IMR-90 (cell line): ENCODE results near the gene ADGRF4. TPM values are rescaled to one million over a fixed set of nuclear protein-coding genes. Genes with fewer than 3 reads are reported as not detected.

Experiments
- ATAC-seq: fragments of 200-7000 bp; cut with Tn5 transposase; 2 replicates; pipeline ENCODE4 v1.9.1; 2020; ENCODE audit warnings: low read depth, mild to moderate bottlenecking, moderate library complexity
- BruUV-seq: library from RNA; stranded (reverse); fragments of 400-500 nt; replicated peaks from 2 replicates; lab custom pipeline; 2021; lab: Mats Ljungman, UMichigan
- CTCF ChIA-PET: fragments of 300-600 bp; formaldehyde crosslinking; extraction: SDS; loops from one replicate; lab custom pipeline; 2021; ENCODE audit warnings: antibody characterized with exemption; lab: Yijun Ruan, JAX
- POLR2A ChIA-PET: fragments of 300-600 bp; sonication (Branson Sonifier 250); formaldehyde crosslinking; loops from one replicate; lab custom pipeline; 2022; ENCODE audit warnings: antibody characterized with exemption; ENCODE audit not compliant: unreplicated experiment; lab: Charles Lee
- DNase-seq: peaks from one replicate; pipeline ENCODE4 v3.0.0; 2013
- H2AFZ ChIP-seq: replicated peaks from 2 replicates; pipeline ENCODE3; 2013; ENCODE audit warnings: low read length, mild to moderate bottlenecking; ENCODE audit not compliant: poor library complexity
- H2AK5ac ChIP-seq: 2 replicates; pipeline ENCODE4 v1.6.1; 2013; ENCODE audit warnings: low read depth, low read length, inconsistent platforms
- H2AK9ac ChIP-seq: replicated peaks from 2 replicates; pipeline ENCODE3; 2013; ENCODE audit warnings: mild to moderate bottlenecking, low read depth, low read length, moderate library complexity; ENCODE audit not compliant: poor library complexity
- H2BK120ac ChIP-seq: 2 replicates; pipeline ENCODE4 v1.6.1; 2013; ENCODE audit warnings: low read depth, low read length, inconsistent platforms
- H2BK15ac ChIP-seq: 3 replicates; pipeline ENCODE4 v1.6.1; 2013; ENCODE audit warnings: low read depth, low read length, inconsistent platforms
- H2BK20ac ChIP-seq: 2 replicates; pipeline ENCODE4 v1.6.1; 2013; ENCODE audit warnings: low read depth, mild to moderate bottlenecking, inconsistent platforms, low read length, moderate library complexity
- H2BK5ac ChIP-seq: 2 replicates; pipeline ENCODE4 v1.6.1; 2013; ENCODE audit warnings: mild to moderate bottlenecking, low read depth, low read length, inconsistent platforms; ENCODE audit not compliant: poor library complexity, severe bottlenecking
- H3K14ac ChIP-seq: replicated peaks from 2 replicates; pipeline ENCODE4 v1.6.1; 2013; ENCODE audit warnings: low read depth, low read length, inconsistent platforms
- H3K18ac ChIP-seq: 2 replicates; pipeline ENCODE4 v1.6.1; 2013; ENCODE audit warnings: low read depth, low read length, control low read depth
- H3K23ac ChIP-seq: 2 replicates; pipeline ENCODE4 v1.6.1; 2013; ENCODE audit warnings: low read depth, low read length, inconsistent platforms
- H3K27ac ChIP-seq: 2 replicates; pipeline ENCODE4 v1.5.1; 2013; ENCODE audit warnings: mild to moderate bottlenecking, control low read depth, low read length; ENCODE audit not compliant: insufficient read depth
- H3K27me3 ChIP-seq: 2 replicates; pipeline ENCODE4 v1.6.1; 2013; ENCODE audit warnings: low read length; ENCODE audit not compliant: control insufficient read depth, insufficient read depth
- H3K36me3 ChIP-seq: 2 replicates; pipeline ENCODE4 v1.6.1; 2013; ENCODE audit warnings: low read length, mixed read lengths; ENCODE audit not compliant: control insufficient read depth, insufficient read depth
- H3K4ac ChIP-seq: 2 replicates; pipeline ENCODE4 v1.6.1; 2013; ENCODE audit warnings: low read depth, low read length, inconsistent platforms
- H3K4me1 ChIP-seq: 2 replicates; pipeline ENCODE4 v1.6.1; 2013; ENCODE audit warnings: low read length, mixed read lengths; ENCODE audit not compliant: control insufficient read depth, insufficient read depth
- H3K4me2 ChIP-seq: 2 replicates; pipeline ENCODE4 v1.6.1; 2013; ENCODE audit warnings: low read depth, mild to moderate bottlenecking, control low read depth, low read length, moderate library complexity
- H3K4me3 ChIP-seq: 2 replicates; pipeline ENCODE4 v1.5.1; 2013; ENCODE audit warnings: low read depth, mild to moderate bottlenecking, control low read depth, low read length, moderate library complexity; ENCODE audit not compliant: insufficient read depth
- H3K56ac ChIP-seq: 2 replicates; pipeline ENCODE4 v1.6.1; 2013; ENCODE audit warnings: low read length, inconsistent platforms; ENCODE audit not compliant: insufficient read depth; ENCODE audit errors: extremely low read depth
- H3K79me1 ChIP-seq, 2 experiments: 2 replicates each; pipeline ENCODE4 v1.6.1; 2013; ENCODE audit warnings: low read length in 2 of 2, inconsistent platforms in 1 of 2, low read depth in 1 of 2
- H3K9ac ChIP-seq: 2 replicates; pipeline ENCODE4 v1.6.1; 2013; ENCODE audit warnings: low read depth, low read length, control low read depth
- H3K9me1 ChIP-seq: 2 replicates; pipeline ENCODE4 v1.6.1; 2013; ENCODE audit warnings: low read length, inconsistent platforms; ENCODE audit not compliant: insufficient read depth
- H3K9me3 ChIP-seq: 2 replicates; pipeline ENCODE4 v1.6.1; 2013; ENCODE audit warnings: low read length; ENCODE audit not compliant: control insufficient read depth, insufficient read depth
- H4K20me1 ChIP-seq: 2 replicates; pipeline ENCODE4 v1.6.1; 2013; ENCODE audit warnings: low read length, inconsistent platforms; ENCODE audit not compliant: insufficient read depth
- H4K5ac ChIP-seq: 2 replicates; pipeline ENCODE4 v1.6.1; 2013; ENCODE audit warnings: mild to moderate bottlenecking, low read depth, low read length, control low read depth
- H4K8ac ChIP-seq, 2 experiments: 2 replicates each; pipeline ENCODE4 v1.6.1; 2013; ENCODE audit warnings: low read depth in 2 of 2, low read length in 2 of 2, control low read depth in 1 of 2, inconsistent platforms in 1 of 2
- H4K91ac ChIP-seq: 2 replicates; pipeline ENCODE4 v1.6.1; 2013; ENCODE audit warnings: low read depth, low read length, inconsistent platforms; ENCODE audit not compliant: insufficient read depth
- BHLHE40 ChIP-seq: fragments of 150-350 bp; IDR thresholded peaks from 2 replicates; pipeline ENCODE4 v1.6.1; 2016; ENCODE audit warnings: mild to moderate bottlenecking, low read depth, low read length
- CTCF ChIP-seq: conservative IDR thresholded peaks from 2 replicates; pipeline ENCODE4 v1.5.1; 2012; ENCODE audit warnings: mild to moderate bottlenecking, low read depth, low read length, improper control_type of control experiment
- SMC3 ChIP-seq: fragments of 150-350 bp; IDR thresholded peaks from 2 replicates; pipeline ENCODE4 v1.6.1; 2016; ENCODE audit warnings: low read depth, mild to moderate bottlenecking, antibody characterized with exemption, low read length, moderate library complexity
- WGBS, 2 experiments: methylation state at CpG; one replicate each; pipeline versions ENCODE4 v1.1.5 to v1.1.7; 2013; ENCODE audit warnings: missing lambda C conversion rate in 2 of 2; ENCODE audit not compliant: insufficient read length in 1 of 2; ENCODE audit errors: extremely low coverage in 2 of 2; 5-methylcytosine and 5-hydroxymethylcytosine counted together
- dilution Hi-C: fragments of 300-500 bp; cut with HindIII; formaldehyde crosslinking; loops from one replicate; pipeline ENCODE4 v1.14.3; 2018; ENCODE audit warnings: low sequenced_read_pairs; ENCODE audit not compliant: unreplicated experiment
- in situ Hi-C: fragments of 300-500 bp; cut with MboI; formaldehyde crosslinking; loops from 3 replicates; pipeline ENCODE4 v1.14.3; 2019; ENCODE audit warnings: low sequenced_read_pairs, inconsistent platforms, mixed read lengths
- intact Hi-C: fragments of 100-400 bp; cut with micrococcal nuclease; formaldehyde crosslinking; loops from 2 replicates; pipeline ENCODE4 v1.10.0; 2022
- polyA plus RNA-seq, 3 experiments: library from polyadenylated mRNA; depleted of rRNA; stranded (reverse); fragments of >200 nt; gene quantifications; 2 replicates each; pipeline ENCODE4 v1.2.3, GENCODE V29; 2012; ENCODE audit warnings: low replicate concordance in 1 of 3
- total RNA-seq: library from RNA; depleted of rRNA; stranded (reverse); fragments of >200 nt; gene quantifications from 2 replicates; pipeline ENCODE4 v1.2.3, GENCODE V29; 2012

ADGRF4 gene
- total and polyA plus RNA-seq, 2 of the 4 experiments (the other 2 are of a cell fraction) = under 0.01 to 0.02 TPM

- no peak overlapping the region for H3K4me2 ChIP-seq
- ChIA-PET CTCF (interaction anchor here (0.7 kb wide), 1 partner anchor 370 kb away, joined by 3 read pairs; no protein-coding TSS in a partner anchor), POLR2A (no interaction called here)
- no peaks in the 10 kb centered on the region for H3K9me3 ChIP-seq
- H3K79me1 ChIP-seq = no peaks in the 10 kb centered on the region
- no peak overlapping the region for H3K56ac ChIP-seq
- no peak overlapping the region for H3K4ac ChIP-seq
- no peak overlapping the region for H2AK5ac ChIP-seq
- H3K9ac ChIP-seq = no peak overlapping the region
- no TSS peak for BruUV-seq
- H3K23ac ChIP-seq = no peak overlapping the region
- H4K91ac ChIP-seq = no peak overlapping the region
- H3K9me1 ChIP-seq = no peaks in the 10 kb centered on the region
- no peak overlapping the region for H3K4me3 ChIP-seq
- H4K8ac ChIP-seq = no peak overlapping the region
- intact Hi-C loops = no loop called here
- no peak for ATAC-seq
- H4K5ac ChIP-seq = no peak overlapping the region
- no peaks in the 10 kb centered on the region for H3K4me1 ChIP-seq
- H3K18ac ChIP-seq = no peak overlapping the region
- H2BK20ac ChIP-seq = no peak overlapping the region
- no peak for TF ChIP-seq SMC3
- TF ChIP-seq CTCF = no peak
- TF ChIP-seq BHLHE40 = no peak
- no peak overlapping the region for H3K27ac ChIP-seq
- dilution Hi-C loops = no loop called here
- no peak overlapping the region for H2AFZ ChIP-seq
- no peak overlapping the region for H3K14ac ChIP-seq
- no peak overlapping the region for H2BK15ac ChIP-seq
- no peak for DNase-seq
- WGBS, 2 experiments = no CpG with 5 or more reads among the region's 2 CpGs
- no peak overlapping the region for H2BK120ac ChIP-seq
- H4K20me1 ChIP-seq = no peaks in the 10 kb centered on the region
- in situ Hi-C loops = no loop called here
- H2AK9ac ChIP-seq = no peak overlapping the region
- no peak overlapping the region for H2BK5ac ChIP-seq
- no peaks in the 10 kb centered on the region for H3K27me3 ChIP-seq
- no peaks in the 10 kb centered on the region for H3K36me3 ChIP-seq
Observed at GRCh38 chr6:47713200-47713599, 14.8 kb downstream of the ADGRF4 start.
